ENCODE results near the gene RAB6B.

The RAB6B gene

DNA sequence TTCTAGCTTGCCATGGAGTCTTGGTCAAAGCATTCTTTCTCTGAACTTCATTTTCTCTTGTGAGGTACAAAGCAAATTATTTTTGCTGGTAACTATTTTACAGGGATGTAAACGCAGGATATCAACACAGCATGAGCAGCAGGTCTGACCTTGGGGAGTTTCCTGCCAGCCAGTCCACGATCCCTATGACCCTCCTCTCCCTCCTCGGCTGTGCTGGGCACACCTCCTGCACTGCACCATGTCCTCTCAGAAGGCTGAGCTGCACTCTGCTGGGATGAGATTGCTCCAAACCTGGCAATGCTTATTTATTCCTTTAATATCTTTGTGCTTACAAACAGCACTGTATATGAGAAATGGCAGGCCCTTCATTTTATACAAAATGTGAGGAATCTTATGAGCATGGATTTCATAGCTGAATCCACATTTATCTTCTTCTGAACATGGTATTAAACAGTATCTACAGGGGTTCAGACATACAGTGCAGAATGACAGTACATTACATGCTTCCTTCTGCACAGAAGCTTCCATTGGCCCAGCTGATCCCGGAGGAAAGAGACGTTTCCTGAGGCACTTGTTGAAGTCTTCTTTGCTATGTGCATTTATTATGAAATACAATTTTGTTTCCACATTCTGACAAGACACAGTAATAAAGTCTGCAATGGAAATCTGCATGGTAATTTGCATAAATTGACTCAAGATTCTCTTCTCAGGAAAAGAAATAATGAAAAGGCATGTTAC lies 41.2 kb downstream of the RAB6B start:
- no peak overlapping the region for H3K4me3 ChIP-seq (ENCODE audit: low read length)
- TF ChIP-seq, protein P1, sequence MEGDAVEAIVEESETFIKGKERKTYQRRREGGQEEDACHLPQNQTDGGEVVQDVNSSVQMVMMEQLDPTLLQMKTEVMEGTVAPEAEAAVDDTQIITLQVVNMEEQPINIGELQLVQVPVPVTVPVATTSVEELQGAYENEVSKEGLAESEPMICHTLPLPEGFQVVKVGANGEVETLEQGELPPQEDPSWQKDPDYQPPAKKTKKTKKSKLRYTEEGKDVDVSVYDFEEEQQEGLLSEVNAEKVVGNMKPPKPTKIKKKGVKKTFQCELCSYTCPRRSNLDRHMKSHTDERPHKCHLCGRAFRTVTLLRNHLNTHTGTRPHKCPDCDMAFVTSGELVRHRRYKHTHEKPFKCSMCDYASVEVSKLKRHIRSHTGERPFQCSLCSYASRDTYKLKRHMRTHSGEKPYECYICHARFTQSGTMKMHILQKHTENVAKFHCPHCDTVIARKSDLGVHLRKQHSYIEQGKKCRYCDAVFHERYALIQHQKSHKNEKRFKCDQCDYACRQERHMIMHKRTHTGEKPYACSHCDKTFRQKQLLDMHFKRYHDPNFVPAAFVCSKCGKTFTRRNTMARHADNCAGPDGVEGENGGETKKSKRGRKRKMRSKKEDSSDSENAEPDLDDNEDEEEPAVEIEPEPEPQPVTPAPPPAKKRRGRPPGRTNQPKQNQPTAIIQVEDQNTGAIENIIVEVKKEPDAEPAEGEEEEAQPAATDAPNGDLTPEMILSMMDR (conservative IDR thresholded peaks at IDR 0.05; ENCODE audit: low read length), result no peak
- DNase-seq (ENCODE audit: low read depth), result no peak

DNA sequence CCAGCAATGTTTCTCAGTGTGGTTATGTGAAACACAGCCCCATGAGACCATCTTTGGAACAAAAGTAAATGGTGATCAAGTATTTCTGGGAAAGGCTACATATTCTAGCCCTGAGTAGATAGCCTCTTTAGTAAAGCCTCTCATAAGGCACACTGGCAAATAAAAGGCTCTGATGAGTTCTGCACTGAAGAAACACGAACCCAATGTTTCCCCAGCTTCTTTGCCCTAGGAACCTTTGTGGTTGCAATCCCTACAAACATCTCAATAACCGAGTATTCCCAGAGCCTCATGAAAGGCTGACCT lies 41.8 kb downstream of the RAB6B start:
- H3K4me3 ChIP-seq (ENCODE audit: low read length), result no peak overlapping the region
- TF ChIP-seq, protein P1 (conservative IDR thresholded peaks at IDR 0.05; ENCODE audit: low read length), result no peak
- DNase-seq (ENCODE audit: low read depth), result no peak

DNA sequence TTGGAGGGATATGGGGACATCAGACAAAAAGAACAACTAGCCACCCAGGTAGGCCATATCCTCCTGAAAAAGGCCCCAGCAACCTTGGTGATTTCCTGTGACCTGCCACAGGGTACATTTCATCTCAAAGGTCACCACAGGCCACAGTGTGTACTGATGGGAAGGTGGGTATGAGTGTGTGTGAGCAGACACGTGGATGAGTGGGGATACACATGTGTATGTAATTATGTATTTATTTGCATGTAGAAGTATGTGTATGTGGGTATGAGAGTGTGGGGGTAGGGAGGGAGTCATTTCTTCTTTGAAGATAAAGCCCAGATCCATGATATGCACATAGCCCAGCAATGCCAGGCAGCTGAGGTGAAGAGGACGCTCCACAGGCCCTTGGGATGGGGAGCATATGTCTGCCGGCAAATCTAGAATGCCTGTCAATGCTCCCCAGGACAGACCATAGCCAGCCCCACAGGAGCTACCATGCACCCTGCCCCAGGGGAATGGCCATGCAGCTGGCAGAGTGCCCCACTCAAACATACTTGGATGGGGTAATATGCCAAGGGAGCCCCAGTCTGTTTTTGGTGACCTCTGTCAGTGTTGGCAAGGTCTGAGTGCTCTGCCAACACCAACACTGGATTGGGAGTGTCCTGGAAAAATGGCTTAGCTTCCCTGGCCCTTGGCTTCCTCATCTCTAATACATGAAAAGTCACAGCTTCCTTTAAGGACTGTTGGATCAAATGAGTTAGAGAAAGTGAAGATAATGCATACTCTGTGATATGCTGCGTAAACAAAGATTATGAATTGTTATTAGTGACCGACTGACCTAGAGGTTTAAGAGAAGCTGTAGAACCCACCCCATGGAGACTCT lies 42.4 kb downstream of the RAB6B start:
- TF ChIP-seq, protein P1 (conservative IDR thresholded peaks at IDR 0.05; ENCODE audit: low read length), result no peak

DNA sequence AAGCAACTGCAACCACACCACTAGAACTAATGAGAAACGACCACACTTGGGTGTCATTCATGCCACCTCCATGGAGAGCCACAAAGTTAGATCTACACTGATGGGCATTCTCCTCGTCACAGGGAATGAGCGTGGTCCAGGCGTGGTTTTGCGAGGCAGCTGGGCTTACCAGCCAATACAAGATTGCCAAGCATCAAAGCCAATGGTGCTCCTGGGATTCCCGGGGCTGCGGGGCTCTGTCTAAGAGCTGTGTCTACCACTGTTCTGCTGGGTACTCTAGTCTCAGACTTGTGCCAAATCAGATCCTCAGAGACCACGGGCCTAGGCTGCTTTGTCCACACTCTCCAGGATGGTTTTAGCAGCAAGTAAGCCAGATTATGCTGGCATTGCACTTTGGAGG lies 43.8 kb downstream of the RAB6B start:
- TF ChIP-seq, protein P1 (conservative IDR thresholded peaks at IDR 0.05; ENCODE audit: low read length), result no peak
- DNase-seq (ENCODE audit: low read depth), result no peak
- no peak overlapping the region for H3K4me3 ChIP-seq (ENCODE audit: low read length)

More for the DNA sequence above, 42.4 kb downstream of the RAB6B start:
- no peak overlapping the region for H3K4me3 ChIP-seq (ENCODE audit: low read length)
- no peak for DNase-seq (ENCODE audit: low read depth)

DNA sequence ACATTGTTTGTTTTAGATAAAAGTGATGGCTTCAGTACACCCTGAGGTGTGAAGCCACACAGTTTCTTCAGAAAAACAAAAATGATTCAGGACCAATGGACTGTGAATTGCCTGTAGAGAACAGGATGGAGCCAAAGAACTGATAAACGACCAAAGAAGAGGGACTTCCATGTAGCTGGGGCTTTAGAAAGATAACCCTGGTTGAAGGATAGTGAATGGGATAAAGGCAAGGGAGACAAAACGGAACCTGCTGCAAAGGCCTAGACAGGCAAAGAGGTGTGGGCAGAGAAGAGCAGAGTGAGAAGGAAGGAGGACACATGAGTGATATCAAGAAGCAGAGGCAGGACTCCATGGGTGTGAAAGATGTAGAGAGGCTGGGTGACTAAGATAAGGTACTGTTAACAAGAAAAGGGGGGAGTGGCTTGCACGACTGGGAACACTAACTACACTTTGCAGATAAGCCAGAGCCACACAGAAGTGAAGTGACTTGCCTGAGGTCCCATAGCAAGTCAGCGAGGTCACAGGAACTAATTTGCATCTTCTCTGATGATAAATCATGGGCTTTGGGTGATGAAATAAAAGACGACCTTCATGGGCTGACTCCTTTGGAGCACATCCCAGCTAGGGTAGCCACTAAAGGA lies 44.3 kb downstream of the RAB6B start:
- no peak overlapping the region for H3K4me3 ChIP-seq (ENCODE audit: low read length)

DNA sequence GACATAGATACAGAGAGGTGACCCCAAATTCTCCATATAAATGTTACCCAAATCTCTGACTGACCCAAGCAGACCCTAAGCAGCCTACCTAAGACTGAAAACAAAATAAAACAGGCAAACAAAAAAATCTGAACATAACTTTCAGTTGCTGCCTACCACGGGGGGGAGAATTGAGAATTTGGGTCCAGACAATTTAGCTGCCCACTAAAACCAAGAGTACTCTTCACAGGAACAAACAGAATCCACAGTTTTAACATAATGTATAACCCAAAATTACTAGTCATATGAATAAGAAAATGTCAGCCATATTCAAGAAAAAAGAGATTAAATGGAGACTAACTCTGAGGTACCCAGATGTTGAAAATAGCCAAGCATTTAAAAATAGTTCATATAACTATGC lies 45.6 kb downstream of the RAB6B start:
- DNase-seq (ENCODE audit: low read depth), result no peak
- TF ChIP-seq, protein P1 (conservative IDR thresholded peaks at IDR 0.05; ENCODE audit: low read length), result no peak
- H3K4me3 ChIP-seq (ENCODE audit: low read length), result no peak overlapping the region

More for the DNA sequence above, 44.3 kb downstream of the RAB6B start:
- TF ChIP-seq, protein P1 (conservative IDR thresholded peaks at IDR 0.05; ENCODE audit: low read length), result no peak
- no peak for DNase-seq (ENCODE audit: low read depth)

Data from AG10803 (cell line).